GM21619 (cell line): ENCODE results near the gene IL22RA1.

Experiments
- ATAC-seq: cut with Tn5 transposase; IDR thresholded peaks from one replicate; pipeline ENCODE4 v1.9.1; 2021; ENCODE audit not compliant: unreplicated experiment

Gene IL22RA1

DNA sequence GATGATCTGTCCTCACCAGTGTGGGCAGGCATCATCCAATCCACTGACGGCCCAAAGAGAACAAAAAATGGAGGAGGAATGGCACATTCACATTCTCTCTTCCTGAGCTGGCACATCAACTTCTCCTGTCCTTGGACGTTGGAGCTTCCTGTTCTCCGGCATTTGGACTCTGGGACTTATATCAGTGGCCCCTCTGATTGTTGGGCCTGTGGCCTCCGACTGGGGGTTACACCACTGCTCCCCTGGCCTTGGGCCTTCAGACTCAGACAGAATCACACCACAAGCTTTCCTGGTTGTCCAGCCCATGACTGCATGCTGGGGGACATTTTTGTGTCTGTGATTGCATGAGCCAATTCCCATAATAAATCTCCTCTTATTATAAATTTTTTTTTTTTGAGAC is 24.1 kb upstream of the IL22RA1 start:
- ATAC-seq, result no peak

DNA sequence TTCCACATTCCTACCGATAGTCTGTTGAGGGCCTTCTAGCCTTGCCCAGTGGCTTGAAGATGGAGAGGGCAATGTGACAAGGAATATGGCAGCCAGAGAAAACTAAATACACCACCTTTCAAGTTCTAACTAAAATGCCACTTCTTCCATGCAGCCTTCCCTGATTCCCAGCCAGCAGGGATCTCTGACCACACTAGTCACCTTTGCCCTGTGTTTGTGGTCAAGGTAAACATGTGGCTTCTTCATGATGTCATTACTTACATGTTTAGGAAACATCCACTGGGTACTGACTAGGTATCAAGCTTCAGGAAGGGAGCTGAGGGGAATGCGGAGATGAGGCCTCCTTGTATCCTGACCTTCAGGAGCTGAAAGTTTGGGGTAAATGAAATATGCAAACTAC is 22.6 kb upstream of the IL22RA1 start:
- ATAC-seq, result no peak

DNA sequence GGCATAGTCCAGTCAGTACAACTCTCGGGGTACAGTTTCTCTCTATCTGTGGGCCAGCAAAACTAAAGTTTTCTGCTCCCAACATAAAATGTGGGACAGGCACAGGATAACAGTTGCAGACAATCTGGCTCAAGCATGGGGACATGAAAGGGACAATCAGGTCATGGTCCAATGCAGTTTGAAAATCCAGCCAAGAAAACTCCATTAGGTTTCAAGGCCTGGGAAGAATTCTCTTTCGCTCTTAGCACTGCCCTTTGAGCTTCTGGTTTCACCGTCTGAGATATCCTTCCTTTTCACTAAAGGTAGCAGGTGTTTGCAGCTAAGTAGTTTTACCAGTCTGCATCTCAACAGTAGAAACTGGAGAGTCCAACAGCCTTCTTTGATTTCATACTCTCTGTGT is 21.1 kb upstream of the IL22RA1 start:
- ATAC-seq, result no peak

DNA sequence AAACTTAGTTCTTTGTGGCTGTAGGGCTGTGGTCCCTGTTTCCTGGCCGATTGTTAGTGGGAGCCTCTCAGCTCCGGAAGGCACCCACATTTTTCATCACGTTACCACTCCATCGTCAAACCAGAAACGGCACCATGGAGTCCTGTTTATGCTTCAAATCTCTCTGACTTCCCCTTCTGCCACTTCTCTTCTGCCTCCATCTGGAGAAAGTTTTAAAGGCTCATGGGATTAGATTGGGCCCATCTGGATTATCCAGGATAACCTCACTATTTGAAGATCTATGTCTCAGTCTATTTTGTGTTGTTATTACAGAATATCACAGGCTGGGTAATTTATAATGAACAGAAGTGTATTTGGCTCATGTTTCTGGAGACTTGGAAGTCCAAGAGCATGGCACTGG is 19.3 kb upstream of the IL22RA1 start:
- no peak for ATAC-seq

DNA sequence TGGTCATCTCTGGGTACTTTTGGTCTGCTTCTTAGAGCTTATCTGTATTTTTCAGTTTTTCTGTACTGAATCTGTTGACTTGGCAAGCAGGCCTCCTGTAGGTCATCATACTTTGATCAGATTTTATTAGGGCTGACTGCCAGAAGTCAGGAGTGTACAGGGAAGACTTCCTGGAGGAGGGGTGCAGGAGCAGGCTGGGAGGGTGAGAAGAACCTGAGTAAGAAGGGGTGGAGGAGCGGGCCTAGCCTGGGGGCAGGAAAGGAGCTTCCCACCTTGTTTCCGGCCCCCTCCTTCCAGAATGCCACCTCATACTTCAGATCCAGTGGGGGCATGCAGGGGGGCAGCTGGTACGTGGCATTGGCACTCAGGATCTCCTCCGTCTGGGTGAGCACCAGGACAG is 18.3 kb upstream of the IL22RA1 start:
- ATAC-seq, result no peak

DNA sequence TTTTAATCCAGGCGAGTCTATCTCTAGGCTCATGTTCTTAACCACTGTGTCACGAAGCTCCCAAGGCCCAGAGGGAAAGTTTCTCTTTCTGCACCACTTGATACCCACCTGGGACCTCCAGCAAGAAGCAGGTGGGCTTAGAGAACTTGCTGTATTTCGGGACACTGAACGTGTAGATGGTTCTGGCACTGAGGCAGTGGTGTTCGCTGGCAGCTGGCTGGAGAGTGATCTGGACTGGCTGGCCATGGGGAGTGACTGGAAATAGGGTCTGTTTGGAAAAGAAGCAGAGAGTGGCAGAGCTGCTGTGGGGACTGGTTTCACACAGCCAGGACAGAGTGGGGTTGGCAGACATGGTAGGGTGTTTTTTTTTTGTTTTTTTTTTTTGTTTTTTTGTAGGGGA is 16.4 kb upstream of the IL22RA1 start:
- ATAC-seq, result no peak

DNA sequence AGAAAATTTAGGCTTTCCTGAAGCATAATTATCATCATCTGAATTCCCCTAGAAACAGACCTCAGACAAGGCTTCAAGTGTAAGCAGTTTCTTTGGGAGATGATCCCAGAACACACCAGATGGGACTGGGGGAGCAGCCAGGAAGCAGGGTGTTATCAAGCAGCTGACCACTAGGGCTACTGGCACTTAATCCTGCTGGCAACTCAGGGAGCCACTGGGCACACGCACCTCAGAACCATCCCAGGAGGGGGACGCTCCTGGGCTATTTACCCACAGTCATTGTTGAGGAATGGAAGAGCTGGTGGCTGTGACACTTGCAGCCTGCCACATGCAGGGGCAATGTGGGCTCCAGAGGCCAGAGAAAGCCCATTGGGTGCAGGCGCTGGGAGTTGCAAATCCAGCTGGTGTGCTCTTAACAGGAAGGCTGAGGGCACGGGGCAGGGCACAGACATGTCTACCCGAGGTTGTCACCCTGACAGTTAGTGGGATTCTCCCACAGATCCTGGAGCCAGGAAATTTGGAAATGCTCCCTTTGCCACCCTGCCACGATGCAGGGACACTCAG is 15.1 kb upstream of the IL22RA1 start:
- ATAC-seq, result no peak

DNA sequence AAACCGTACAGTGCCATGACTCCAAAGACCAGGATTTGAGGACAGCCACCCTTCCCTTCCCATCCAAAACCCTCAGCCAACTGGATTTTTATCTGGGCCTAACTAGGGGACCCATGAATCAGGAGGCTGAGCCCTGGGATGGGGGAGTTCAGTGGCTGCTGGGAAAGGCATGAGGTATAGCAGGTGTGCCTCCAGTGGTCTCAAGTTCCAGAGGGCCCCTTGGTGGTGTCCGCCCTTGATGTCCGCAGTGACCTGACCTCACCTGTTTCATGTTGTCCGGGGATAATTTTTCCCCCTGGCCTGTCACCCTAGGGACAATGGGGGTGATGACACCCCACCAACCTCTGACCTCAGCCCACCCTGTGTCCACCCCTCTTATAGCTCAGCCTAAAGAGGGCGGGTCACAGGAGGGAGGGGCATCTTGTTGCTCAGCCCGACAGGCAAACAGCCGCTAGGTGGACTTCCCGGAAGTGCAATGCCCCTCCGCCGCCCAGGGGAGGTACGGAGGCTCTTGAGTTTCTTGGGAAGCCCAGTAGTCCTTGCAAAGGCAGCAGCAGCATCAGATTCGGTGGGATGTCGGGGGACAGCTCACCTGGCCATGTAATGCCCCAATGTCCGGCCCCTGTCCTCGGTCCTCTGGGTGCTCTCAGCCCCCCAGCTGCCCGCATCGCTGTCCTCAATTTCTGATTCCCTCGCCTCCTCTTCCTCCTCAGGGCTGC is 13.8 kb upstream of the IL22RA1 start:
- ATAC-seq, result no peak

DNA sequence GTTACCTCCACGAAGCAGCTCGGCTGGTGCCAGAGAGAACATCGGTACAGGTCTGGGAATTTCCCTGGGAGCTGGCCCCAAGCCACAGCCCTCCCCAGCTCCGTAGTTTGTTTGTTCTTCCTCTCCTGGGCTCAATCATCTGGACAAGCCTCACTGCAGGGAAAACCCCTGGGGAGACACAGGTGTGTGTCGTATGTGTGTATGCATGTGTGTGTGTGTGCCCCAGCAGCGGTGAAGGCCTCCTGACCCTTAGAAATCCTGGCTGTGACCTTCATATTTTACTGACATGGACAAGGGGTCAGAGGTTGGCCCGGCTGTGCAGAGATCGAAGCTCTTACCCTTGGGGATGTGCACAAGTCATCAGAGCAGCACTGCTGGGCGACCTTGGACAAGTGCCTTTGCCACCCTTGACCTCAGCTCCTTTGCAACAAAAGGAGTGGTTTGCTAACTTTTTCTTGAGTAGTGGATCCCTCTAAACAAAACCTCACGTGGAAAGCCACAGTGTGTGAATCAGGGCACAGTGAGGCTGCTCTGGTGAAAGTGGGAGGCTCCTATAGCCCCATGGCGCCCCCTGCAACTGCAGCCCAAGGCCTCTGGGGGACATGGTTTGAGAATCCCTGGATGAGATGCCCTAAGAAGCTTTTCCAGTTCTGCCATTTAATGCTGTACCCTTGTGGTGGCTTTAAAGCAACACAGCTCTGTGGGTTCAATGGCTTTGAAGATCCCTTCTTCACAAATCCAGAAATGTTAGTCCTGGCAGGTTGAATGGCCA is 12.3 kb upstream of the IL22RA1 start:
- no peak for ATAC-seq

DNA sequence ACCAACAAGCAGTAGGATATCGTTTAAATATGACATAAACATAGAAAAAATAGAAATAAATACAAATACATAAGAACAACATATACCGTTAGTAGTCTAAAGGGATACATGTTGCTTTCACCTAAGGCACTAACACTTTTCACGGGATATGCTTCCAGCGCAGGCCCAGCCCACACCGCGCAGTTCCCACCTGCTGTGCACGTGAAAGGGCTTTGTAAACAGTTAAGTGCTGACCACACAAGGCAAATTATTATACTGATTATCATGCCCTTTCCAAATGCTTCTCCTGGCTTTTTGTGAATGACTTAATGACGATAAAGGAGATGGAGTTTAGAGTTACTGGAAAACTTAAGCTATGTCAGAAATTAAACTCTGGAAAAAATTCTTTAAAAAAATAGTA is 11.3 kb upstream of the IL22RA1 start:
- ATAC-seq, result no peak

DNA sequence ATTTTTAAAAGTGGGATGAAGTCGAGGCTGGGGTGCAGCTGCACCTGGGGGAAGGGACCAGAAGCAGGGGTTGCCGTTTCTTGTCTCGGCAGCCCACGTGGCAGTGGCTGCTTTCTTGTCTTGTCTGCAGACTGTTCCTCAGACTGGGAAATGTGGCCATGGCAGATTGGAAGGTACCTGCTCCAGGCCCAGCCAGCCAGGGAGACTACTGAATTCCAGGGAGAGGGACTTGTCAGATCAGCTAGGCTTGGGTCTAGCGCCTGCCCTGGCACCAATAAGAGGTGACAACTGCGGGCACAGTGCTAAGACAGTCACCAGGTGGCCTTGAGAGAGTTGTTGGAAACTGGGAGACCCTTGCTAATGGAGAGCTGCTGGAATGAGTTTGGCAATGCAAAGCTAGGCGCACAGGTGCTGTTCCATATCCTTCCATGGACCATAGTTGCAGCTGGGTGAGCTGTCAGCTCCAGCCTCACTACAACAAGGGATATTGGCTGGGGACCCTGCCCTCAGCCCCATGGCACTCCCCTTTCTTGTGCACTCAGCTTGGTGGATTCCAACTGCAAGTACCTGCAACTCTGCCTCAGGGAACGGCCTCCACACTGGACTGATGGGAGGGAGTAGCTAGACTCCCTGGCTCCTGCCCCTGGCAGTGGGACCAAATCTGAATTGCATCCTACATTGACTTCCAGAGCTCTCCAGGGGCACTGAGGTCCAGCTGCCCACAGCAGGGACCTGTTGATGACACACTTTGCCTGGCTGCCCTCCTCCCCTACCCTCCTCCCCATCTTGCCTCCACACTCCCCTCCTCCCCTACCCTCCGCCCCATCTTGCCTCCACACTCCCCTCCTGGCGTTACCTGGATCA is 9.9 kb upstream of the IL22RA1 start:
- ATAC-seq, result no peak

DNA sequence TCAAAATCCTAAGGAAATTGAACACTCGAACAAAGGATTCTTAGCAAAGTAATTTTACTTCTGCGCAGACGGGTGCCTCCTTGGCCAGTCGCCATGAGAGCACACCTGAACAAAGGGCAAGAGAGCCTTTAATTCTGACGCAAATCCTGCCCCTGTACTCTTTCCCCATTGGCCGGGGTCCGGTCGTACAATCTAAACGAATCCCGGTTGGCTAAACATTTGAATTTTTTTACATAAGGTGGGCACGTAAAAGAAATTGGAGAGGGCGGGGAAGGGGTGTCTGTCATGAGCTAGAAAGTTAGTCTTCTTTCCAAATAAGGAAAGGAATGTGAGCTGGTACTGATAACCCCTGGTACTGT is 8.2 kb upstream of the IL22RA1 start:
- no peak for ATAC-seq

DNA sequence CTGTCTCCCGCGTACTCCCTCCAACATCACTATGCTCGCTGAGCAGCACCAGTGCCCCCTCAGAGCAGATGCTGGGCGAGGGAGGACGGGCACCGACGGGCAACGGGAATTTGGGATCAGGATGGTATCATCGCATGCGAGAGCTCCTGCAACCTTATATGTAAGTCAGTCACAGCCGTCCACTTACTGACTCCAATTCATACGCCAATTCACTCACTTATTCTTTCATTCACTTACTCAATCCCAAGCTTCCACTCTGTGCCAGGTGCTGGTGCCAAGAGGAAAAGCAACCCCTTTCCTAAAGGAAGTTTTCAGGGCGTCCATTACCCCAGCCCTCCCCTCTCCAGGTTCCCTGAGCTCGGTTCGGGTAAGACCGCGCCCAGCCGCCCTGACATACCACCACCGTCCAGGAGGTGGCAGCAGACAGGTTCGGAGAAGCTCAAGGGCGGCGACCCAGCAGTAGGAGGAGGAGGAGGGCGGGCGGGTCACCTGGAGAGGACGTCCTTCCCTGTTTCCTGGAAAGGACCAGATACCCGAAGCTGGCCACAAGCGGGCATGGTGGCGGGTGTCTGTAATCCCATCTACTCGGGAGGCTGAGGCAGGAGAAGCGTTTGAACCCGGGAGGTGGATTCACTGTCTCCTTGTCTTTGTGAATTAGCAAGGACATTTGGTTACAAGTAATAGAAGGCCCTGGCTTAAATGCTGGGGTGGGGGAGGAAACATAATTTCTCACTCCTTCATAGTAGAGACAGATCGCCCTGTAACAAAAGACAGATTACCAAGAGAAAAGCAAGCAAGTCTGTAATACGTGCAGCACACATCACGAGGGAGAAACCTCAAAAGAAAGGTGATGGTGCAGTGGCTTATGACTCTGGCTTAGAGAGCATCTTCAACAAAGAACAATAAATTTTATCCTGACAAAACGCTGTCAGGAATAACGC is 7.6 kb upstream of the IL22RA1 start:
- peak; percentile 54 for ATAC-seq

DNA sequence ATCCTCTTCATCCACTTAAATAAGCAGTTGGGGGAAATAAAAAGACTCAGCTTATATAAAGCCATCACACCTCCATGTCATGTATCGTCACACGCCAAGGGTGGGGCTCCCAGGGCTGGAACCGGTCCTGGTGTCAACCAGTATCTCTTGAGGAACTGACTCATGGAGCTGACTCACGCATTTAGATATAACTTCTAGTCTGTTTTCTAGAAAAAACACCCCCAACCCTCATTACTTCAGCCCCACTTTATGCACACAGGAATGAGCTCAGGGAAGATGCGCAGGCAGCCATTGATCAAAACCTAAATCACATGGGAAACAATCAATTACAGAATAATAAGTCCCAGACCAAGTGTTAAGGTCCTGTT is 6.9 kb upstream of the IL22RA1 start:
- no peak for ATAC-seq

DNA sequence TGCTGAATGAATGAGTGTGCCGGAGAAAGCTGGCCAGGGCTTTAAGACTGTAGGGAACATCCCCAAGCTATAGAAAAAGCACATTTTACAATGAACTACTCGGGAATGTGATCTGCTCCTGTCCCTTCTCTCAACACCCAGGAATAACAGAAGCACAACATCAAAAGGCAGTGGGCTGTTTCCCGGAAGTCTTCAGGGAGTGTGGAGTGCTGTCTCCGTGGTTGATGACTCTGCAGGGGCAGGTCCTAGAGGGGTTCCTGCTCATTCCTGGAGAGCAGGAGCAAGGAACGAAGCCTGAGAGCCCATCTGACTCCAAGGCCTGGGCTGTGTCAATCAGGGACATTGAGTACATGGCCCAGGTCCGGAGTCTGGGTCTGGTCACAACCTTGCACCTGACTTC is 4.9 kb upstream of the IL22RA1 start:
- ATAC-seq, result no peak

DNA sequence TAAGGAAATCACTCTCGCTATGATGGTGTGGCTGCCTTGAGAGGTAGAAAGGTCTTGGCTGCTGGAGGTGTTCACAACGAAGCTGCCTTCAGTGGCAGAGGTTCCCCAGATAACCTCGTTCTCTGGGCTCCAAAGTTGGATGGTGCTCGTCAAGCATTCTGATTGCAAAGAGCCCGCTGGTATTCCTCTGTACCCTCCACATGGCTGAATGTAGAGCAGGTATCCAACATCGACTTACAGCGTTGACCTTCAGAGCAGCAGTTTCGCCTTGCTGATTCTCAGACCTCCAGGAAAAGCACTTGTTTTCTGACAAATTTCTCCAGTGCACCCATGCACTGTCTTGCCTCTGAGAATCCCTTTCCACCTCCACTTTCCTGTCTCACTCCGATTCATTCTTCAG is 4.3 kb upstream of the IL22RA1 start:
- ATAC-seq, result no peak

DNA sequence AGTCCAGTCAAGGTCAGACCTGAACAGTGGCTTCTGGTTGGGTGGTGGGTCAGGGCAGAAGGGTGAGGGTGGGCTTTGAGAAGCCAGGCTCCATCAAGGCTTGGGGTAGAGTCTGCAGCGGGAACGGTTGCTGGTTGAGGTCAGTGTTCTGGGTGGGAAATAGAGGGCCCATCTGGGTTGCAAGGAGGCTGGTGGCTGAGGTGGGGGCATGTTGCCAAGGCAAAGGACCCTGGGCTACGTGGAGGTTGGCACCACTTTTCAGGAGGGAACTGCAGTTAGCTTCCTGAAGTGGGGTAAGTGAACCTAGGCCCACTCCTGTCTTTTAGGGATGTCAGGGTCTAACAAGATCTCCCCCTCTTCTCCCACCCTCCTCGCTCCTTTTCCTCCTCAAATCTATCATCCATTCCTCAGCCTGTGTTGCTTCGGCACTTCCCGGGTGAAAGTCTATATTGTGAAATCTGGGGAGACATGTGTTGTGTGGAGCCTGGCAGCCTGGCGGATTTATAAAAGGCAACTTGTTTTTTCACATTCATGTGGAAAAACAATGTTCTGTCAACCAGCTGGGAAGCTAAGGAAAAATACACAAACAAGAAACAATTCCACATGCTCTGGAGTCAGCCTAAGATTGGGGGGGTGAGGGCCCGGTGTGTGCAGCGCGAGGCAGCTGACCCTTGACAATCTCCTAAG is 1.5 kb downstream of the IL22RA1 start:
- no peak for ATAC-seq

DNA sequence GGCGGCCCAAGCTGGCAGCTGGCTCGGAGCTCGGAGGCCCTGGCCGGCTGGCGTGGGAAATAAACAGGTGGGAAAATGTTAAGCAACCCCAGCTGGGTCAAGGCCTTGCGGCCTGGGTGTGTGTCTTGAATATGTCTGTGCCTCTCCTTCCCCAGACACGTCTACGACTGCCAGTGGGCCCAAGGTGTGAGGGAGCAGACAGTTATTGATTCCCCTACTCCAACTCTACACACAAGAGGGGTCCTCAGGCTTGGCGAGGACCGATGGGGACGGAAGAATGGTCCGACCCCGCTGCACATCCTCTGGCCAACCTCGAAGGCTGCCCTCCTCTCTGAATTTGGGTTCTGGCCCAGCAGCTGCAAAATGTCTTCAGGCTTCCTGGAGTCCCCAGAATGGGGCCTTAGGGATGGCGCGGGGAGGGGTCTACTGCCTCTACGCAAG is 2.2 kb downstream of the IL22RA1 start:
- no peak for ATAC-seq

DNA sequence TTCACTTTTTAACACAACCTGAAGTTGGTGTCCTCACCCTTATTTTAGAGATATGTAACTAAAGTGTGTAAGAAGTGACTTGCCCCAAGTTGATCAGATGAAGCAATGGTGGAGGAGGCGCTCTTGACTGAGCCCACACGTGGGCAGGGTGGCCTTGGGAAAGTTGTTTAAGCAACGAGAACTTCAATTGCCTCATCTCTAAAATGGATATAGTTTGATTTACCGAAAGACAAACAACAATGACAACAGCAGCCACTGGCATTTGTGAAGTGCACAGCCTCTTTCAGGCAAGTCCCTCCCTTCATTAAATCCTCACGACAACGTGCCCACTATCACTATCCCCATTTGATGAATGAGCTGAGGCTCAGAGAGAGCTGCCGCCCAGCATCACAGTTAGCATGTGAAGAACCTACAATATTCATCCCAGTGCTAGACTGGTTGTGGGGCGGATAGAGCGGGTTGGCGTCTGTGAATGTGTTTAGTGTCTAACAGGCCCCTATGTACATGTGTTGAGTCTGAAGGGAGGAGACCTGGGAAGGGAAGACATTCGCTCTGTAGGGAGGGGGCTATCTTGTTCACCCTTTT is 3.0 kb downstream of the IL22RA1 start:
- no peak for ATAC-seq

DNA sequence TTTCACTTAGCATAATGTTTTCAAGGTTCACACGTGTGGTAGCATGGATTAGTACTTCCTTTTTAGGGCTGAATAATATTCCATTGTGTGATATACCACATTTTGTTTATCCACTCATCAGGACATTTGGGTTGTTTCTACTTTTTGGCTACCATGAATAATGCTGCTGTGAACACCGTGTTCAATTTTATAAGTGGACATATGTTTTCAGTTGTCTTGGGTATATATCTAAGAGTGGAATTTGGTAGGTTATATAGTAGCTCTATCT is 3.8 kb downstream of the IL22RA1 start:
- ATAC-seq, result no peak
